Gastrocnemius medialis (tissue), 4 donors: ENCODE measurements around the gene ZNF503. TPM values are rescaled to one million over a fixed set of nuclear protein-coding genes. Genes with fewer than 3 reads are reported as not detected.

Experiments
- ATAC-seq, 2 donors: fragments of 150-250 bp; one replicate each; pipeline ENCODE4 v1.9.1; 2016
- DNase-seq, 2 donors: peaks; one replicate each; pipeline ENCODE4 v3.0.0-alpha.2; 2019
- H3K27ac ChIP-seq, 4 donors: fragments of 200-600 bp; sonication (generic); 1 replicate in 1 of 4; 2 replicates in 3 of 4; pipeline ENCODE4 v1.5.1; 2016 to 2018; ENCODE audit warnings: mild to moderate bottlenecking in 2 of 4, moderate library complexity in 1 of 4
- H3K27me3 ChIP-seq, 3 donors: fragments of 200-600 bp; sonication (generic) in 2 of 3; 1 replicate in 1 of 3; 2 replicates in 2 of 3; pipeline versions ENCODE4 v1.5.1 to v1.6.0; 2016 to 2019; ENCODE audit warnings: mild to moderate bottlenecking in 1 of 3, moderate library complexity in 1 of 3
- H3K36me3 ChIP-seq, 2 donors: fragments of 200-600 bp; sonication (generic) in 1 of 2; one replicate each; pipeline ENCODE4 v1.5.1; 2017 to 2018
- H3K4me1 ChIP-seq, 2 donors: fragments of 200-600 bp; sonication (generic) in 1 of 2; one replicate each; pipeline ENCODE4 v1.5.1; 2016 to 2017; ENCODE audit warnings: mild to moderate bottlenecking in 2 of 2
- H3K4me3 ChIP-seq, 4 donors: fragments of 200-600 bp; sonication (generic) in 3 of 4; 1 replicate in 1 of 4; 2 replicates in 3 of 4; pipeline ENCODE4 v1.5.1; 2016 to 2019; ENCODE audit warnings: mild to moderate bottlenecking in 2 of 4
- H3K9me3 ChIP-seq, 3 donors: fragments of 200-600 bp; sonication (generic) in 2 of 3; 1 replicate in 1 of 3; 2 replicates in 2 of 3; pipeline ENCODE4 v1.5.1; 2016 to 2019
- CTCF ChIP-seq, 5 experiments: fragments of 450-650 bp in 3 of 5; fragments of 200-600 bp in 2 of 5; sonication (generic) in 2 of 5; IDR thresholded peaks in 4 of 5; conservative IDR thresholded peaks in 1 of 5; 1 replicate in 4 of 5; 2 replicates in 1 of 5; pipeline ENCODE4 v1.5.1; 2016 to 2019; ENCODE audit warnings: antibody characterized with exemption in 5 of 5, mild to moderate bottlenecking in 3 of 5, moderate library complexity in 3 of 5
- POLR2A ChIP-seq, 2 donors: fragments of 450-650 bp; IDR thresholded peaks; one replicate each; pipeline ENCODE4 v1.6.1; 2017; ENCODE audit warnings: antibody characterized with exemption in 2 of 2, mild to moderate bottlenecking in 2 of 2, moderate library complexity in 2 of 2
- in situ Hi-C, 4 donors: fragments of 200-750 bp; cut with MboI; loops; one replicate each; pipeline versions ENCODE4 v1.15.0 to v1.8.0; 2017; ENCODE audit warnings: low sequenced_read_pairs in 4 of 4
- intact Hi-C: fragments of 100-400 bp; cut with DNase I; formaldehyde crosslinking; loops from one replicate; pipeline ENCODE4 v1.15.1; 2023; ENCODE audit warnings: low total_unique reads
- total RNA-seq, 4 donors: library from RNA; depleted of rRNA; stranded (reverse); fragments of >200 nt; gene quantifications; one replicate each; pipeline versions ENCODE4 v1.1.0 to v1.2.3, GENCODE V29; 2016

Gene ZNF503
- total RNA-seq, 4 donors from 2014 or later: 1.7 to 2.0 (median 1.8) TPM

- TF ChIP-seq POLR2A (IDR thresholded peaks at IDR 0.05) (no peak), CTCF (IDR thresholded peaks at IDR 0.05 in 4 of 5, conservative IDR thresholded peaks at IDR 0.05 in 1 of 5) (no peak)
- Histone ChIP-seq H3K27ac (peak overlapping the region; percentile 85 to 98 (median 98)), H3K4me1 (peaks cover 0 to 30% of the 10 kb centered on the region in 2 donors), H3K36me3 (no peaks in the 10 kb centered on the region), H3K9me3 (no peaks in the 10 kb centered on the region), H3K4me3 (peak overlapping the region; percentile 57 to 82 (median 72)), H3K27me3 (peaks cover 0 to 38% (median 38%) of the 10 kb centered on the region in 3 donors)
- intact Hi-C loops (loop anchor here (1.0 to 10.0 kb wide), 4 partner anchors 526 to 1154 kb away; no protein-coding TSS in a partner anchor), in situ Hi-C loops (no loop called here)
- peak; percentile 7 to 18 for ATAC-seq
- peak in 1 of 2 donors; percentile 19 for DNase-seq
Measured at GRCh38 chr10:75400771-75401568, 594 bp downstream of the ZNF503 start.

DNA sequence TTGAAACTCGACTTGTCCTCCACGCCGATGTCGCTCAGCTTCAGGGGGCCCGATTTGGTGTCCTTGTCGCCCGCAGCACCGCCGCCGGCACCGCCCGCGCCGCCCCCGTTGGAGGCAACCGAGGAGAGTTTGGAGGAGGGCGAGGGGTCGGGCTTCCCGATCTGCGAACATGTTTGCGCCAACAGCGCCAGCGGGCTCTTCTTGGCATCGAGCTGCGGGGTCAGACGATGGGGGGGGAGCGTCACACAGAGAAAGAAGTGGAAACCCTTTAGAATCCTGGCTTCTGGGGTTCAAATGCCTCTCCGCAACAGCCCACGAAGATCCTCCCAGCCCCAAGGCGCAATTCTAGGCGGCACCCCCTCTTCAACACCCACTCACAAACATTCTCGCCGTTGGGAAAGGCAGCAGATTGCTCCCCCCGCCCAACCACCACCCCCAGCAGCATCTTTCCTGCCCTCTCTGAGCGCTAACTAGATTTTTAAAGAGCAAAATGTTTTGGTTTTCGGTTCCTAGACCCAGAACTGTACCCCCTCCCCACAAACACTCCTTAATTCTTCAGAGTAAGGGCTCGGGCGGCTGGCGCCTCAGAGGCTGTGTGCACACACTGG, 1.3 kb downstream of the ZNF503 start:
- Histone ChIP-seq H3K27ac (peak overlapping the region; percentile 85 to 98 (median 98)), H3K27me3 (peaks cover 2 to 43% (median 38%) of the 10 kb centered on the region in 3 donors), H3K9me3 (no peaks in the 10 kb centered on the region), H3K4me3 (peak overlapping the region; percentile 57 to 82 (median 72)), H3K36me3 (no peaks in the 10 kb centered on the region), H3K4me1 (peaks cover 0 to 30% of the 10 kb centered on the region in 2 donors)
- ATAC-seq: no peak
- intact Hi-C loops (loop anchor here (1.0 to 10.0 kb wide), 4 partner anchors 527 to 1155 kb away; no protein-coding TSS in a partner anchor), in situ Hi-C loops (no loop called here)
- DNase-seq: no peak
- no peak for TF ChIP-seq POLR2A (IDR thresholded peaks at IDR 0.05)
- no peak for TF ChIP-seq CTCF (IDR thresholded peaks at IDR 0.05 in 4 of 5, conservative IDR thresholded peaks at IDR 0.05 in 1 of 5)

DNA sequence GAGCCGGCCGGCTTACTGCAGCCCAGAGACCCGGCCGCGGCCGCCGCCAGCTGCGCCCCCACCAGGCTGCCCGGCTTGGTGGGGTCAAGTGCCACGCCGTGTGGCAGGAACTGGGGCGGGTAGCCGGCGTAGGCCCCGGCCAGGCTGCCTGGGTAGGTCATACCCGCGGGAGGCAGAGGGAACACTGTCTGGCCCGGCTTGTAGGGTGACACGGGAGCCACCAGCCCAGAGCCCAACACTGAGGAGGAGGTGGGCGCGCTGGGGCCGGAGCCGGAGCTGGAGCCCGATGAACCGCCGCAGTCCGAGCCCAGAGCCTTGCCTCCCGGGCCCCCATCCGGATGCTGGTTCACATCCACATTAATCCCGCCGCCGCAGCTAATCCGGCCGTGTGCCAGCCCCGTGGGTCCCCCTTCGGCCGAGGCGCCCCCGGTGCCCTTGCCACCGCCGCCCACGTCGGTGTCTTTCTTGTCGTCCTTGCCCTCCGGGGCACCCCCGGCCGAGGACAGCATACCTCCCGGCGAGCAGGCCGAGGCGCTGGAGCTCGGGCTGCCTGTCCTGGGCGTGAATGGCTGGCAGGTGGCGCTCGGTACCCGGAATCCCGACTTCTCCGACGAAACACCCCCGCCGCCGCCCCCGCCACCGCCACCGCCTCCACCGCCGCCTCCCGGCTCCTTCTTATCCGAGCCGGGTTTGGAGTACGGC, 2.0 kb downstream of the ZNF503 start:
- peaks cover 0 to 34% of the 10 kb centered on the region in 2 donors for H3K4me1 ChIP-seq
- ATAC-seq (no peak), DNase-seq (peak; percentile 63 to 72)
- H3K27me3 ChIP-seq: peaks cover 2 to 42% (median 36%) of the 10 kb centered on the region in 3 donors
- intact Hi-C loops (loop anchor here (1.0 to 10.0 kb wide), 5 partner anchors 528 to 1155 kb away; no protein-coding TSS in a partner anchor), in situ Hi-C loops (loop anchor here (10.0 to 25.0 kb wide), 5 partner anchors 635 to 1163 kb away; no protein-coding TSS in a partner anchor)
- peak overlapping the region; percentile 85 to 98 (median 98) for H3K27ac ChIP-seq
- peak overlapping the region; percentile 57 to 82 (median 72) for H3K4me3 ChIP-seq
- TF ChIP-seq POLR2A (IDR thresholded peaks at IDR 0.05): no peak
- TF ChIP-seq CTCF (IDR thresholded peaks at IDR 0.05 in 4 of 5, conservative IDR thresholded peaks at IDR 0.05 in 1 of 5): peak; percentile 26 to 82 (median 48)
- H3K36me3 ChIP-seq: no peaks in the 10 kb centered on the region
- H3K9me3 ChIP-seq: no peaks in the 10 kb centered on the region

GRCh38 chr10:75398692-75399460, 2.7 kb downstream of the ZNF503 start:
- TF ChIP-seq POLR2A (IDR thresholded peaks at IDR 0.05) (no peak), CTCF (IDR thresholded peaks at IDR 0.05 in 4 of 5, conservative IDR thresholded peaks at IDR 0.05 in 1 of 5) (no peak)
- peak overlapping the region; percentile 85 to 98 (median 98) for H3K27ac ChIP-seq
- intact Hi-C loops: loop anchor here (5.0 kb wide), 1 partner anchor 903 kb away; no protein-coding TSS in a partner anchor
- peaks cover 2 to 37% (median 29%) of the 10 kb centered on the region in 3 donors for H3K27me3 ChIP-seq
- no peak for ATAC-seq
- H3K36me3 ChIP-seq: no peaks in the 10 kb centered on the region
- H3K9me3 ChIP-seq: no peaks in the 10 kb centered on the region
- peaks cover 0 to 31% of the 10 kb centered on the region in 2 donors for H3K4me1 ChIP-seq
- DNase-seq: no peak
- peak overlapping the region in 3 of 4 donors; percentile 57 to 72 (median 71) for H3K4me3 ChIP-seq
- in situ Hi-C loops: loop anchor here (10.0 to 25.0 kb wide), 5 partner anchors 636 to 1163 kb away; no protein-coding TSS in a partner anchor
